Measurements from ENCODE around the gene LRP1B.

- TF ChIP-seq CTCF (IDR thresholded peaks at IDR 0.05) (no peak), EP300 (IDR thresholded peaks at IDR 0.05) (no peak)
Measured at GRCh38 chr2:140567734-140568133, 1563.1 kb downstream of the LRP1B start.

All from tibial nerve (tissue), 4 donors.